ENCODE measurements around the gene CAMKK2.
"Not testable (repeated sequence)": the region's sequence is repeated elsewhere in the genome, so short reads cannot be mapped to it uniquely, and the experiment has no call there.

- TF ChIP-seq YY1 (IDR thresholded peaks at IDR 0.05; ENCODE audit: insufficient read depth, insufficient read length); SUZ12 (IDR thresholded peaks at IDR 0.05; ENCODE audit: extremely low read depth, insufficient read depth, insufficient read length); ZNF274 (IDR thresholded peaks at IDR 0.05; ENCODE audit: low read depth, low read length): not testable (repeated sequence)
Measured at GRCh38 chr12:121226871-121227270, 69.6 kb downstream of the CAMKK2 start.

All from NT2/D1 (cell line).